GM23338 (cell line): ENCODE measurements around the gene RSPO3. TPM values are rescaled to one million over a fixed set of nuclear protein-coding genes. Genes with fewer than 3 reads are reported as not detected.

Source experiments
- ATAC-seq: fragments of 200-7000 bp; cut with Tn5 transposase; 3 replicates; pipeline ENCODE4 v1.9.1; 2020
- DNase-seq: peaks from one replicate; pipeline ENCODE4 v3.0.0-alpha.2; 2015; ENCODE audit warnings: low spot score
- H2AFZ ChIP-seq: fragments of 200-600 bp; sonication (generic); 2 replicates; pipeline ENCODE4 v1.8.0; 2016; ENCODE audit warnings: antibody characterized with exemption, mild to moderate bottlenecking, moderate library complexity
- H3F3A ChIP-seq: fragments of 200-600 bp; sonication (generic); replicated peaks from 2 replicates; pipeline ENCODE4 v1.8.0; 2017; ENCODE audit warnings: antibody characterized with exemption, mixed run types, low read depth
- H3K27ac ChIP-seq: fragments of 200-600 bp; sonication (generic); 2 replicates; pipeline ENCODE4 v1.6.1; 2016; ENCODE audit warnings: low read depth
- H3K27me3 ChIP-seq: fragments of 200-600 bp; sonication (generic); 2 replicates; pipeline ENCODE4 v1.8.0; 2016; ENCODE audit warnings: mild to moderate bottlenecking, mixed run types, moderate library complexity; ENCODE audit not compliant: insufficient read depth
- H3K36me3 ChIP-seq: fragments of 200-600 bp; sonication (generic); 2 replicates; pipeline ENCODE4 v1.8.0; 2016; ENCODE audit warnings: mild to moderate bottlenecking; ENCODE audit not compliant: insufficient read depth
- H3K4me1 ChIP-seq: fragments of 200-600 bp; sonication (generic); 2 replicates; pipeline ENCODE4 v1.8.0; 2016; ENCODE audit warnings: mild to moderate bottlenecking, moderate library complexity; ENCODE audit not compliant: insufficient read depth
- H3K4me2 ChIP-seq: fragments of 200-600 bp; sonication (generic); 2 replicates; pipeline ENCODE4 v1.7.1; 2017; ENCODE audit warnings: mixed run types
- H3K4me3 ChIP-seq: fragments of 200-600 bp; sonication (generic); 2 replicates; pipeline ENCODE4 v1.6.1; 2016; ENCODE audit warnings: mixed run types
- H3K79me2 ChIP-seq: fragments of 200-600 bp; sonication (generic); replicated peaks from 2 replicates; pipeline ENCODE4 v1.8.0; 2017; ENCODE audit warnings: mild to moderate bottlenecking; ENCODE audit not compliant: insufficient read depth
- H3K9me2 ChIP-seq: fragments of 200-600 bp; sonication (generic); 2 replicates; pipeline ENCODE4 v1.8.0; 2017; ENCODE audit not compliant: insufficient read depth
- H4K20me1 ChIP-seq: fragments of 200-600 bp; sonication (generic); replicated peaks from 2 replicates; pipeline ENCODE4 v1.8.0; 2017; ENCODE audit warnings: mild to moderate bottlenecking; ENCODE audit not compliant: insufficient read depth
- H3K27ac Mint-ChIP-seq: 2 replicates; pipeline ENCODE4 v1.8.0; 2020; ENCODE audit warnings: inconsistent platforms, mild to moderate bottlenecking, moderate library complexity, mixed read lengths
- H3K27me3 Mint-ChIP-seq: 3 replicates; pipeline ENCODE4 v1.8.0; 2022; ENCODE audit warnings: low read depth, mild to moderate bottlenecking, moderate library complexity, mixed read lengths, inconsistent platforms; ENCODE audit not compliant: insufficient read depth, poor library complexity
- H3K36me3 Mint-ChIP-seq: 3 replicates; pipeline ENCODE4 v1.8.0; 2021; ENCODE audit warnings: low read depth, mild to moderate bottlenecking, inconsistent platforms, moderate library complexity, mixed read lengths
- H3K4me1 Mint-ChIP-seq: 3 replicates; pipeline ENCODE4 v1.8.0; 2020; ENCODE audit warnings: mild to moderate bottlenecking, inconsistent platforms, mixed read lengths
- H3K4me3 Mint-ChIP-seq: 3 replicates; pipeline ENCODE4 v1.8.0; 2021; ENCODE audit warnings: moderate library complexity, mild to moderate bottlenecking, inconsistent platforms, mixed read lengths
- H3K9me3 Mint-ChIP-seq: 3 replicates; pipeline ENCODE4 v1.8.0; 2020; ENCODE audit warnings: moderate library complexity, mild to moderate bottlenecking, inconsistent platforms, mixed read lengths
- CREB1 ChIP-seq: fragments of 250-450 bp; sonication (Bioruptor Pico); IDR thresholded peaks from 2 replicates; pipeline ENCODE4 v1.5.0; 2020; ENCODE audit warnings: low read depth, mild to moderate bottlenecking, moderate library complexity
- EZH2 ChIP-seq: fragments of 200-600 bp; sonication (generic); IDR thresholded peaks from one replicate; pipeline ENCODE4 v1.8.0; 2017; ENCODE audit warnings: antibody characterized with exemption, mild to moderate bottlenecking, low read depth; ENCODE audit not compliant: unreplicated experiment
- EZH2phosphoT487 ChIP-seq: fragments of 200-600 bp; sonication (generic); IDR thresholded peaks from one replicate; pipeline ENCODE4 v1.8.1; 2018; ENCODE audit warnings: antibody characterized with exemption; ENCODE audit not compliant: unreplicated experiment
- JUNB ChIP-seq: IDR thresholded peaks from one replicate; pipeline ENCODE4 v1.6.1; 2016; ENCODE audit warnings: antibody characterized with exemption; ENCODE audit not compliant: unreplicated experiment
- NANOG ChIP-seq: IDR thresholded peaks from 2 replicates; pipeline ENCODE4 v1.6.1; 2016; ENCODE audit warnings: antibody characterized with exemption, borderline replicate concordance
- POLR2AphosphoS5 ChIP-seq: IDR thresholded peaks from 2 replicates; pipeline ENCODE4 v1.6.1; 2016; ENCODE audit warnings: antibody characterized with exemption, low read depth
- STAT1 ChIP-seq: IDR thresholded peaks from one replicate; pipeline ENCODE4 v1.6.1; 2016; ENCODE audit warnings: antibody characterized with exemption; ENCODE audit not compliant: unreplicated experiment
- ZNF114 ChIP-seq: fragments of 250-450 bp; sonication (Bioruptor Pico); IDR thresholded peaks from 2 replicates; pipeline ENCODE4 v1.5.0; 2020; ENCODE audit warnings: mild to moderate bottlenecking, moderate library complexity
- ZNF331 ChIP-seq: fragments of 250-450 bp; sonication (Bioruptor Pico); IDR thresholded peaks from 2 replicates; pipeline ENCODE4 v1.5.0; 2020; ENCODE audit warnings: low read depth, mild to moderate bottlenecking, moderate library complexity
- polyA plus RNA-seq: library from polyadenylated mRNA; unstranded; fragments of >200 nt; fragmentation: Nextera tagmentation; extraction: Ambion mirVana; gene quantifications from 2 replicates; pipeline ENCODE4 v1.2.1, GENCODE V29; 2016
- total RNA-seq: library from RNA; depleted of rRNA; stranded (reverse); fragments of >200 nt; shearing (Covaris generic); gene quantifications from 2 replicates; pipeline ENCODE4 v1.2.3, GENCODE V29; 2014
- TF ChIP-seq, protein P1 (sequence below): IDR thresholded peaks from one replicate; pipeline ENCODE4 v1.6.1; 2018; ENCODE audit warnings: antibody characterized with exemption; ENCODE audit not compliant: unreplicated experiment
- TF ChIP-seq, protein P2 (sequence below): IDR thresholded peaks from 2 replicates; pipeline ENCODE4 v1.6.1; 2016; ENCODE audit warnings: antibody characterized with exemption
- TF ChIP-seq, protein P3 (sequence below), 2 experiments: fragments of 200-600 bp in 1 of 2; sonication (generic) in 1 of 2; conservative IDR thresholded peaks; 2 replicates each; pipeline versions ENCODE4 v1.5.1 to v1.6.1; 2016 to 2017; ENCODE audit warnings: antibody characterized with exemption in 2 of 2, low read depth in 2 of 2, mild to moderate bottlenecking in 2 of 2, moderate library complexity in 1 of 2
- TF ChIP-seq, protein P4 (sequence below): fragments of 250-450 bp; sonication (Bioruptor Pico); IDR thresholded peaks from 2 replicates; pipeline ENCODE4 v1.5.0; 2020; ENCODE audit warnings: mild to moderate bottlenecking, moderate library complexity

Gene RSPO3
- total and polyA plus RNA-seq, 2 experiments from 2014 or later: not detected

DNA sequence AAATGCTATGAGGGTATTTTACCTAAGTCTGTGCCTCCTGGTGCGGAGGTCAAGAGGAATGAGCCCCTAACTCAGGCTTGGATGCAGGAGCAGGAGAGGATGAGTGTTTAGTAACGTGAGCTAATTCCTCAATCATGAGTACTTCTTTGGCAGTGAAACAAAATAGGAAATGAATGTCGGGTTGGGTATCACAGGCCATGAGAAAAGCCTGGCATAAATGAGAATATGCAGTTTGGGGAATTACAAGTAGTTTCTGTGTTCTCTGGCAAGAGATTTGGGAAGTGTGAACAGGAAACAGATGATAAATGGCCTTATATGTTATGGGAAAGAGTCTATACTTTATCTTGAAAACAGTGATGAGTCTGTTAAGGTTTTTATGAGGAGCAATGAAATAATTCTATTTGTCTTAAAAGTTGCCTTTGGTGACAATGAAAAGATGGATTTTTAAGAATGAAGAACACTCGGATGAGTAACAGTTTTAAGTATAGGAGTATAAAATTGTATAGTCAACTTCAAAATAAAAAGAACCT, 89.2 kb downstream of the RSPO3 start:
- H3K4me3 ChIP-seq: no peak overlapping the region
- no peaks in the 10 kb centered on the region for H3K36me3 ChIP-seq
- no peak overlapping the region for H3K4me3 Mint-ChIP-seq
- peak overlapping the region; percentile 6; the same call in 1 of the 2 replicates for H3K27ac Mint-ChIP-seq
- H3K4me1 ChIP-seq: no peaks in the 10 kb centered on the region; the same call in none of the 2 replicates
- no peaks in the 10 kb centered on the region for H3K9me3 Mint-ChIP-seq
- H3F3A ChIP-seq: no peaks in the 10 kb centered on the region
- no peaks in the 10 kb centered on the region for H3K36me3 Mint-ChIP-seq
- TF ChIP-seq JUNB (no peak), POLR2AphosphoS5 (no peak), EZH2phosphoT487 (no peak), NANOG (no peak), CREB1 (CRISPR knock-in tag) (no peak), ZNF331 (CRISPR knock-in tag) (no peak), STAT1 (no peak), ZNF114 (CRISPR knock-in tag) (no peak), EZH2 (no peak)
- TF ChIP-seq, protein P1, sequence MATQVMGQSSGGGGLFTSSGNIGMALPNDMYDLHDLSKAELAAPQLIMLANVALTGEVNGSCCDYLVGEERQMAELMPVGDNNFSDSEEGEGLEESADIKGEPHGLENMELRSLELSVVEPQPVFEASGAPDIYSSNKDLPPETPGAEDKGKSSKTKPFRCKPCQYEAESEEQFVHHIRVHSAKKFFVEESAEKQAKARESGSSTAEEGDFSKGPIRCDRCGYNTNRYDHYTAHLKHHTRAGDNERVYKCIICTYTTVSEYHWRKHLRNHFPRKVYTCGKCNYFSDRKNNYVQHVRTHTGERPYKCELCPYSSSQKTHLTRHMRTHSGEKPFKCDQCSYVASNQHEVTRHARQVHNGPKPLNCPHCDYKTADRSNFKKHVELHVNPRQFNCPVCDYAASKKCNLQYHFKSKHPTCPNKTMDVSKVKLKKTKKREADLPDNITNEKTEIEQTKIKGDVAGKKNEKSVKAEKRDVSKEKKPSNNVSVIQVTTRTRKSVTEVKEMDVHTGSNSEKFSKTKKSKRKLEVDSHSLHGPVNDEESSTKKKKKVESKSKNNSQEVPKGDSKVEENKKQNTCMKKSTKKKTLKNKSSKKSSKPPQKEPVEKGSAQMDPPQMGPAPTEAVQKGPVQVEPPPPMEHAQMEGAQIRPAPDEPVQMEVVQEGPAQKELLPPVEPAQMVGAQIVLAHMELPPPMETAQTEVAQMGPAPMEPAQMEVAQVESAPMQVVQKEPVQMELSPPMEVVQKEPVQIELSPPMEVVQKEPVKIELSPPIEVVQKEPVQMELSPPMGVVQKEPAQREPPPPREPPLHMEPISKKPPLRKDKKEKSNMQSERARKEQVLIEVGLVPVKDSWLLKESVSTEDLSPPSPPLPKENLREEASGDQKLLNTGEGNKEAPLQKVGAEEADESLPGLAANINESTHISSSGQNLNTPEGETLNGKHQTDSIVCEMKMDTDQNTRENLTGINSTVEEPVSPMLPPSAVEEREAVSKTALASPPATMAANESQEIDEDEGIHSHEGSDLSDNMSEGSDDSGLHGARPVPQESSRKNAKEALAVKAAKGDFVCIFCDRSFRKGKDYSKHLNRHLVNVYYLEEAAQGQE: no peak
- TF ChIP-seq, protein P2, sequence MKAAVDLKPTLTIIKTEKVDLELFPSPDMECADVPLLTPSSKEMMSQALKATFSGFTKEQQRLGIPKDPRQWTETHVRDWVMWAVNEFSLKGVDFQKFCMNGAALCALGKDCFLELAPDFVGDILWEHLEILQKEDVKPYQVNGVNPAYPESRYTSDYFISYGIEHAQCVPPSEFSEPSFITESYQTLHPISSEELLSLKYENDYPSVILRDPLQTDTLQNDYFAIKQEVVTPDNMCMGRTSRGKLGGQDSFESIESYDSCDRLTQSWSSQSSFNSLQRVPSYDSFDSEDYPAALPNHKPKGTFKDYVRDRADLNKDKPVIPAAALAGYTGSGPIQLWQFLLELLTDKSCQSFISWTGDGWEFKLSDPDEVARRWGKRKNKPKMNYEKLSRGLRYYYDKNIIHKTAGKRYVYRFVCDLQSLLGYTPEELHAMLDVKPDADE: no peak
- TF ChIP-seq, protein P3, sequence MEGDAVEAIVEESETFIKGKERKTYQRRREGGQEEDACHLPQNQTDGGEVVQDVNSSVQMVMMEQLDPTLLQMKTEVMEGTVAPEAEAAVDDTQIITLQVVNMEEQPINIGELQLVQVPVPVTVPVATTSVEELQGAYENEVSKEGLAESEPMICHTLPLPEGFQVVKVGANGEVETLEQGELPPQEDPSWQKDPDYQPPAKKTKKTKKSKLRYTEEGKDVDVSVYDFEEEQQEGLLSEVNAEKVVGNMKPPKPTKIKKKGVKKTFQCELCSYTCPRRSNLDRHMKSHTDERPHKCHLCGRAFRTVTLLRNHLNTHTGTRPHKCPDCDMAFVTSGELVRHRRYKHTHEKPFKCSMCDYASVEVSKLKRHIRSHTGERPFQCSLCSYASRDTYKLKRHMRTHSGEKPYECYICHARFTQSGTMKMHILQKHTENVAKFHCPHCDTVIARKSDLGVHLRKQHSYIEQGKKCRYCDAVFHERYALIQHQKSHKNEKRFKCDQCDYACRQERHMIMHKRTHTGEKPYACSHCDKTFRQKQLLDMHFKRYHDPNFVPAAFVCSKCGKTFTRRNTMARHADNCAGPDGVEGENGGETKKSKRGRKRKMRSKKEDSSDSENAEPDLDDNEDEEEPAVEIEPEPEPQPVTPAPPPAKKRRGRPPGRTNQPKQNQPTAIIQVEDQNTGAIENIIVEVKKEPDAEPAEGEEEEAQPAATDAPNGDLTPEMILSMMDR (conservative IDR thresholded peaks at IDR 0.05; ENCODE audit: low read depth in 2 of 2): no peak
- TF ChIP-seq, protein P4, sequence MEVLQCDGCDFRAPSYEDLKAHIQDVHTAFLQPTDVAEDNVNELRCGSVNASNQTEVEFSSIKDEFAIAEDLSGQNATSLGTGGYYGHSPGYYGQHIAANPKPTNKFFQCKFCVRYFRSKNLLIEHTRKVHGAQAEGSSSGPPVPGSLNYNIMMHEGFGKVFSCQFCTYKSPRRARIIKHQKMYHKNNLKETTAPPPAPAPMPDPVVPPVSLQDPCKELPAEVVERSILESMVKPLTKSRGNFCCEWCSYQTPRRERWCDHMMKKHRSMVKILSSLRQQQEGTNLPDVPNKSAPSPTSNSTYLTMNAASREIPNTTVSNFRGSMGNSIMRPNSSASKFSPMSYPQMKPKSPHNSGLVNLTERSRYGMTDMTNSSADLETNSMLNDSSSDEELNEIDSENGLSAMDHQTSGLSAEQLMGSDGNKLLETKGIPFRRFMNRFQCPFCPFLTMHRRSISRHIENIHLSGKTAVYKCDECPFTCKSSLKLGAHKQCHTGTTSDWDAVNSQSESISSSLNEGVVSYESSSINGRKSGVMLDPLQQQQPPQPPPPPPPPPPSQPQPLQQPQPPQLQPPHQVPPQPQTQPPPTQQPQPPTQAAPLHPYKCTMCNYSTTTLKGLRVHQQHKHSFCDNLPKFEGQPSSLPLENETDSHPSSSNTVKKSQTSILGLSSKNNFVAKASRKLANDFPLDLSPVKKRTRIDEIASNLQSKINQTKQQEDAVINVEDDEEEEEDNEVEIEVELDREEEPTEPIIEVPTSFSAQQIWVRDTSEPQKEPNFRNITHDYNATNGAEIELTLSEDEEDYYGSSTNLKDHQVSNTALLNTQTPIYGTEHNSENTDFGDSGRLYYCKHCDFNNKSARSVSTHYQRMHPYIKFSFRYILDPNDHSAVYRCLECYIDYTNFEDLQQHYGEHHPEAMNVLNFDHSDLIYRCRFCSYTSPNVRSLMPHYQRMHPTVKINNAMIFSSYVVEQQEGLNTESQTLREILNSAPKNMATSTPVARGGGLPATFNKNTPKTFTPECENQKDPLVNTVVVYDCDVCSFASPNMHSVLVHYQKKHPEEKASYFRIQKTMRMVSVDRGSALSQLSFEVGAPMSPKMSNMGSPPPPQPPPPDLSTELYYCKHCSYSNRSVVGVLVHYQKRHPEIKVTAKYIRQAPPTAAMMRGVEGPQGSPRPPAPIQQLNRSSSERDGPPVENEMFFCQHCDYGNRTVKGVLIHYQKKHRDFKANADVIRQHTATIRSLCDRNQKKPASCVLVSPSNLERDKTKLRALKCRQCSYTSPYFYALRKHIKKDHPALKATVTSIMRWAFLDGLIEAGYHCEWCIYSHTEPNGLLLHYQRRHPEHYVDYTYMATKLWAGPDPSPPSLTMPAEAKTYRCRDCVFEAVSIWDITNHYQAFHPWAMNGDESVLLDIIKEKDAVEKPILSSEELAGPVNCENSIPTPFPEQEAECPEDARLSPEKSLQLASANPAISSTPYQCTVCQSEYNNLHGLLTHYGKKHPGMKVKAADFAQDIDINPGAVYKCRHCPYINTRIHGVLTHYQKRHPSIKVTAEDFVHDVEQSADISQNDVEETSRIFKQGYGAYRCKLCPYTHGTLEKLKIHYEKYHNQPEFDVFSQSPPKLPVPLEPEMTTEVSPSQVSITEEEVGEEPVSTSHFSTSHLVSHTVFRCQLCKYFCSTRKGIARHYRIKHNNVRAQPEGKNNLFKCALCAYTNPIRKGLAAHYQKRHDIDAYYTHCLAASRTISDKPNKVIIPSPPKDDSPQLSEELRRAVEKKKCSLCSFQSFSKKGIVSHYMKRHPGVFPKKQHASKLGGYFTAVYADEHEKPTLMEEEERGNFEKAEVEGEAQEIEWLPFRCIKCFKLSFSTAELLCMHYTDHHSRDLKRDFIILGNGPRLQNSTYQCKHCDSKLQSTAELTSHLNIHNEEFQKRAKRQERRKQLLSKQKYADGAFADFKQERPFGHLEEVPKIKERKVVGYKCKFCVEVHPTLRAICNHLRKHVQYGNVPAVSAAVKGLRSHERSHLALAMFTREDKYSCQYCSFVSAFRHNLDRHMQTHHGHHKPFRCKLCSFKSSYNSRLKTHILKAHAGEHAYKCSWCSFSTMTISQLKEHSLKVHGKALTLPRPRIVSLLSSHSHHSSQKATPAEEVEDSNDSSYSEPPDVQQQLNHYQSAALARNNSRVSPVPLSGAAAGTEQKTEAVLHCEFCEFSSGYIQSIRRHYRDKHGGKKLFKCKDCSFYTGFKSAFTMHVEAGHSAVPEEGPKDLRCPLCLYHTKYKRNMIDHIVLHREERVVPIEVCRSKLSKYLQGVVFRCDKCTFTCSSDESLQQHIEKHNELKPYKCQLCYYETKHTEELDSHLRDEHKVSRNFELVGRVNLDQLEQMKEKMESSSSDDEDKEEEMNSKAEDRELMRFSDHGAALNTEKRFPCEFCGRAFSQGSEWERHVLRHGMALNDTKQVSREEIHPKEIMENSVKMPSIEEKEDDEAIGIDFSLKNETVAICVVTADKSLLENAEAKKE (CRISPR knock-in tag): no peak
- H3K9me2 ChIP-seq: peaks cover 5% of the 10 kb centered on the region; the same call in 1 of the 2 replicates
- no peaks in the 10 kb centered on the region for H3K27me3 Mint-ChIP-seq
- H4K20me1 ChIP-seq: no peaks in the 10 kb centered on the region
- no peak overlapping the region for H3K27ac ChIP-seq
- peaks cover 2% of the 10 kb centered on the region; the same call in 2 of the 3 replicates for H3K4me1 Mint-ChIP-seq
- H3K4me2 ChIP-seq: no peak overlapping the region
- H2AFZ ChIP-seq: no peak overlapping the region
- DNase-seq: peak; percentile 10
- no peak for ATAC-seq
- H3K27me3 ChIP-seq: no peaks in the 10 kb centered on the region
- H3K79me2 ChIP-seq: no peaks in the 10 kb centered on the region
